ENCODE results near the gene ABHD2.

DNA sequence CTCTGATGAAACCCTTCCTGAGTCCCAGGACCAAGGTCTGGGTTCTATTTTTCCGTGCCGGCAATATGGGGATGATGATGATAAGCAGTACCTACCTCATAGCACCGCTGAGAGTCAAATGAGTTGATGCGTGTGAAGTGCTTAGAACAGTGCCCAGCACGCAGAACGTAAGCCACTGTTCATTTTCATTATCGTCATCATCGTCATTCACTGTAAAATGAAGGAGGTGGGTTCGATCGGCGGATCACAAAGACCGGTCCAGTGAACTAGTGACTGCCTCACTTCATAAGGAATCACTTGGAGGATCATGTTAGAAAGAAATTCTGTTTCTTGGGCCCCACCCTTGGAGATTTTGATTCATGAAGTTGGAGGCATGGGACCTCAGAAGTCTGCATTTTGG, 88.9 kb downstream of the ABHD2 start:
- TF ChIP-seq, protein P1, sequence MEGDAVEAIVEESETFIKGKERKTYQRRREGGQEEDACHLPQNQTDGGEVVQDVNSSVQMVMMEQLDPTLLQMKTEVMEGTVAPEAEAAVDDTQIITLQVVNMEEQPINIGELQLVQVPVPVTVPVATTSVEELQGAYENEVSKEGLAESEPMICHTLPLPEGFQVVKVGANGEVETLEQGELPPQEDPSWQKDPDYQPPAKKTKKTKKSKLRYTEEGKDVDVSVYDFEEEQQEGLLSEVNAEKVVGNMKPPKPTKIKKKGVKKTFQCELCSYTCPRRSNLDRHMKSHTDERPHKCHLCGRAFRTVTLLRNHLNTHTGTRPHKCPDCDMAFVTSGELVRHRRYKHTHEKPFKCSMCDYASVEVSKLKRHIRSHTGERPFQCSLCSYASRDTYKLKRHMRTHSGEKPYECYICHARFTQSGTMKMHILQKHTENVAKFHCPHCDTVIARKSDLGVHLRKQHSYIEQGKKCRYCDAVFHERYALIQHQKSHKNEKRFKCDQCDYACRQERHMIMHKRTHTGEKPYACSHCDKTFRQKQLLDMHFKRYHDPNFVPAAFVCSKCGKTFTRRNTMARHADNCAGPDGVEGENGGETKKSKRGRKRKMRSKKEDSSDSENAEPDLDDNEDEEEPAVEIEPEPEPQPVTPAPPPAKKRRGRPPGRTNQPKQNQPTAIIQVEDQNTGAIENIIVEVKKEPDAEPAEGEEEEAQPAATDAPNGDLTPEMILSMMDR (IDR thresholded peaks at IDR 0.05): no peak
- TF ChIP-seq POLR2A (IDR thresholded peaks at IDR 0.05): no peak

Measured in heart left ventricle (tissue), 13 donors.